ENCODE results near the gene PCAT7. TPM values are rescaled to one million over a fixed set of nuclear protein-coding genes. Genes with fewer than 3 reads are reported as not detected.
"Not testable (repeated sequence)": the region's sequence is repeated elsewhere in the genome, so short reads cannot be mapped to it uniquely, and the experiment has no call there.

Gene PCAT7
- not detected in 2 replicates for total RNA-seq

GRCh38 chr9:94554439-94555331, at the start of gene PCAT7:
Gene PCAT7 (plus strand): TSS chr9:94555083.
- DNase-seq (ENCODE audit: extremely low read depth, low read depth, low spot score) = no peak

GRCh38 chr9:94506370-94506769, 48.5 kb upstream of the PCAT7 start:
- DNase-seq (ENCODE audit: extremely low read depth, low read depth, low spot score) = not testable (repeated sequence)

GRCh38 chr9:94507531-94508258, 47.2 kb upstream of the PCAT7 start:
- DNase-seq (ENCODE audit: extremely low read depth, low read depth, low spot score) = no peak

GRCh38 chr9:94511134-94511954, 43.5 kb upstream of the PCAT7 start:
- no peak for DNase-seq (ENCODE audit: extremely low read depth, low read depth, low spot score)

- DNase-seq (ENCODE audit: extremely low read depth, low read depth, low spot score) = no peak
Measured at GRCh38 chr9:94511955-94512265, 43.0 kb upstream of the PCAT7 start.

GRCh38 chr9:94514722-94515121, 40.2 kb upstream of the PCAT7 start:
- DNase-seq (ENCODE audit: extremely low read depth, low read depth, low spot score) = no peak

- no peak for DNase-seq (ENCODE audit: extremely low read depth, low read depth, low spot score)
Measured at GRCh38 chr9:94517254-94517653, 37.6 kb upstream of the PCAT7 start.

GRCh38 chr9:94525396-94526035, 29.4 kb upstream of the PCAT7 start:
- DNase-seq (ENCODE audit: extremely low read depth, low read depth, low spot score) = no peak

- DNase-seq (ENCODE audit: extremely low read depth, low read depth, low spot score) = no peak
Measured at GRCh38 chr9:94526271-94526670, 28.6 kb upstream of the PCAT7 start.

GRCh38 chr9:94526951-94527350, 27.9 kb upstream of the PCAT7 start:
- no peak for DNase-seq (ENCODE audit: extremely low read depth, low read depth, low spot score)

- DNase-seq (ENCODE audit: extremely low read depth, low read depth, low spot score) = no peak
Measured at GRCh38 chr9:94528886-94529285, 26.0 kb upstream of the PCAT7 start.

GRCh38 chr9:94533155-94533554, 21.7 kb upstream of the PCAT7 start:
- DNase-seq (ENCODE audit: extremely low read depth, low read depth, low spot score) = no peak

GRCh38 chr9:94533601-94534000, 21.3 kb upstream of the PCAT7 start:
- DNase-seq (ENCODE audit: extremely low read depth, low read depth, low spot score) = no peak

GRCh38 chr9:94534901-94535300, 20.0 kb upstream of the PCAT7 start:
- DNase-seq (ENCODE audit: extremely low read depth, low read depth, low spot score) = no peak

- DNase-seq (ENCODE audit: extremely low read depth, low read depth, low spot score) = no peak
Measured at GRCh38 chr9:94538908-94539307, 16.0 kb upstream of the PCAT7 start.

- DNase-seq (ENCODE audit: extremely low read depth, low read depth, low spot score) = not testable (repeated sequence)
Measured at GRCh38 chr9:94544335-94544734, 10.5 kb upstream of the PCAT7 start.

GRCh38 chr9:94545940-94546339, 8.9 kb upstream of the PCAT7 start:
- no peak for DNase-seq (ENCODE audit: extremely low read depth, low read depth, low spot score)

- no peak for DNase-seq (ENCODE audit: extremely low read depth, low read depth, low spot score)
Measured at GRCh38 chr9:94553029-94553938, 1.6 kb upstream of the PCAT7 start.

GRCh38 chr9:94554078-94554438, 825 bp upstream of the PCAT7 start:
- DNase-seq (ENCODE audit: extremely low read depth, low read depth, low spot score) = no peak

- no peak for DNase-seq (ENCODE audit: extremely low read depth, low read depth, low spot score)
Measured at GRCh38 chr9:94557376-94557775, 2.5 kb downstream of the PCAT7 start.

All from glomerular endothelial cell (primary cell).